Activated B cell treated with CpG ODN at 0.5 μM for 24 hours (primary cell): ENCODE data around the gene PSMA7. TPM values are rescaled to one million over a fixed set of nuclear protein-coding genes. Genes with fewer than 3 reads are reported as not detected.

Source experiments
- ATAC-seq: fragments of 200-7000 bp; cut with Tn5 transposase; one replicate; pipeline ENCODE4 v1.10.0; 2021; ENCODE audit warnings: low read depth, mild to moderate bottlenecking, moderate library complexity
- CTCF ChIA-PET: fragments of 350-600 bp; sonication (Branson Sonifier 250); formaldehyde crosslinking; loops from one replicate; lab custom pipeline; 2021; ENCODE audit warnings: antibody characterized with exemption; lab: Charles Lee
- POLR2A ChIA-PET: fragments of 350-600 bp; sonication (Branson Sonifier 250); formaldehyde crosslinking; loops from one replicate; lab custom pipeline; 2021; ENCODE audit warnings: antibody characterized with exemption; lab: Charles Lee
- DNase-seq: peaks from one replicate; pipeline ENCODE4 v3.0.0; 2022
- H3K27ac Mint-ChIP-seq: one replicate; pipeline ENCODE4 v1.8.0; 2020; ENCODE audit warnings: mixed read lengths
- H3K27me3 Mint-ChIP-seq: one replicate; pipeline ENCODE4 v1.8.0; 2021; ENCODE audit warnings: mixed read lengths
- H3K36me3 Mint-ChIP-seq: one replicate; pipeline ENCODE4 v1.8.0; 2021; ENCODE audit warnings: low read depth, mixed read lengths
- H3K4me1 Mint-ChIP-seq: one replicate; pipeline ENCODE4 v1.8.0; 2021; ENCODE audit warnings: mixed read lengths
- H3K4me3 Mint-ChIP-seq: one replicate; pipeline ENCODE4 v1.8.0; 2020; ENCODE audit warnings: mild to moderate bottlenecking, mixed read lengths
- H3K9me3 Mint-ChIP-seq: one replicate; pipeline ENCODE4 v1.8.0; 2020; ENCODE audit warnings: mixed read lengths
- CTCF ChIP-seq: fragments of 200-600 bp; IDR thresholded peaks from one replicate; pipeline ENCODE4 v1.8.0; 2022; ENCODE audit warnings: antibody characterized with exemption, mild to moderate bottlenecking
- intact Hi-C: fragments of 100-400 bp; cut with micrococcal nuclease; formaldehyde crosslinking; loops from one replicate; pipeline ENCODE4 v1.15.1; 2024
- total RNA-seq: library from RNA; stranded (reverse); gene quantifications from 2 replicates; pipeline ENCODE4 v1.2.3, GENCODE V29; 2022

The PSMA7 gene
- total RNA-seq, 1 donor from 2014 or later = 241 TPM

- POLR2A ChIA-PET = no interaction called here
- no peaks in the 10 kb centered on the region for H3K27me3 Mint-ChIP-seq
- TF ChIP-seq CTCF = no peak
- H3K4me3 Mint-ChIP-seq = no peak overlapping the region
- intact Hi-C loops = no loop called here
- peaks cover 7% of the 10 kb centered on the region for H3K4me1 Mint-ChIP-seq
- no peak overlapping the region for H3K27ac Mint-ChIP-seq
- peaks cover 32% of the 10 kb centered on the region for H3K36me3 Mint-ChIP-seq
- CTCF ChIA-PET = interaction anchor here (2.2 kb wide), 1 partner anchor 145 kb away, joined by 12 read pairs; no protein-coding TSS in a partner anchor
- H3K9me3 Mint-ChIP-seq = peaks cover 3% of the 10 kb centered on the region
- no peak for ATAC-seq
- no peak for DNase-seq
Observed at GRCh38 chr20:62155428-62156253, 12.4 kb upstream of the PSMA7 start.

- no peak for TF ChIP-seq CTCF
- ATAC-seq = no peak
- H3K9me3 Mint-ChIP-seq = peaks cover 3% of the 10 kb centered on the region
- no peak overlapping the region for H3K4me3 Mint-ChIP-seq
- peaks cover 5% of the 10 kb centered on the region for H3K4me1 Mint-ChIP-seq
- no peak overlapping the region for H3K27ac Mint-ChIP-seq
- DNase-seq = no peak
- intact Hi-C loops = no loop called here
- no peaks in the 10 kb centered on the region for H3K27me3 Mint-ChIP-seq
- ChIA-PET POLR2A (no interaction called here), CTCF (interaction anchor here (2.1 kb wide), 1 partner anchor 141 kb away, joined by 6 read pairs; no protein-coding TSS in a partner anchor)
- H3K36me3 Mint-ChIP-seq = peaks cover 23% of the 10 kb centered on the region
Observed at GRCh38 chr20:62151835-62152364, 8.7 kb upstream of the PSMA7 start.

- ATAC-seq = no peak
- POLR2A ChIA-PET = no interaction called here
- intact Hi-C loops = no loop called here
- H3K27ac Mint-ChIP-seq = no peak overlapping the region
- H3K36me3 Mint-ChIP-seq = peaks cover 23% of the 10 kb centered on the region
- no peak for TF ChIP-seq CTCF
- DNase-seq = no peak
- peaks cover 3% of the 10 kb centered on the region for H3K4me1 Mint-ChIP-seq
- H3K27me3 Mint-ChIP-seq = no peaks in the 10 kb centered on the region
- no peak overlapping the region for H3K4me3 Mint-ChIP-seq
- peaks cover 3% of the 10 kb centered on the region for H3K9me3 Mint-ChIP-seq
- CTCF ChIA-PET = interaction anchor here (2.1 kb wide), 1 partner anchor 140 kb away, joined by 6 read pairs; no protein-coding TSS in a partner anchor
Observed at GRCh38 chr20:62151225-62151624, 8.0 kb upstream of the PSMA7 start.

GRCh38 chr20:62150310-62150575 is 7.0 kb upstream of the PSMA7 start:
- TF ChIP-seq CTCF = no peak
- CTCF ChIA-PET = no interaction called here
- Mint-ChIP-seq H3K4me1 (peaks cover 4% of the 10 kb centered on the region), H3K4me3 (no peak overlapping the region), H3K9me3 (peaks cover 3% of the 10 kb centered on the region), H3K27ac (no peak overlapping the region), H3K36me3 (peaks cover 19% of the 10 kb centered on the region), H3K27me3 (no peaks in the 10 kb centered on the region)
- intact Hi-C loops = no loop called here
- POLR2A ChIA-PET = interaction anchor here (0.6 kb wide), 1 partner anchor 37 kb away, joined by 5 read pairs; no protein-coding TSS in a partner anchor
- DNase-seq (no peak), ATAC-seq (no peak)

- ATAC-seq = no peak
- intact Hi-C loops = no loop called here
- peaks cover 17% of the 10 kb centered on the region for H3K36me3 Mint-ChIP-seq
- TF ChIP-seq CTCF = no peak
- CTCF ChIA-PET = no interaction called here
- peaks cover 3% of the 10 kb centered on the region for H3K9me3 Mint-ChIP-seq
- DNase-seq = no peak
- H3K27ac Mint-ChIP-seq = no peak overlapping the region
- H3K4me3 Mint-ChIP-seq = no peak overlapping the region
- POLR2A ChIA-PET = interaction anchor here (0.6 kb wide), 1 partner anchor 38 kb away, joined by 5 read pairs; no protein-coding TSS in a partner anchor
- peaks cover 9% of the 10 kb centered on the region for H3K4me1 Mint-ChIP-seq
- no peaks in the 10 kb centered on the region for H3K27me3 Mint-ChIP-seq
Observed at GRCh38 chr20:62149532-62150309, 6.5 kb upstream of the PSMA7 start.
